OCI-LY3 (cell line): ENCODE data around the gene ZFYVE28.

ENCODE experiments used
- H2AFZ ChIP-seq: fragments of 200-600, 300-600 bp; shearing (Covaris generic); 2 replicates; pipeline ENCODE4 v1.6.0; 2014; ENCODE audit warnings: antibody characterized with exemption, low read depth, low read length
- H3K27ac ChIP-seq: fragments of 200-600, 300-600 bp; sonication (generic); 2 replicates; pipeline ENCODE4 v1.5.1; 2014; ENCODE audit warnings: mild to moderate bottlenecking, low read length, moderate library complexity, mixed read lengths
- H3K27me3 ChIP-seq: fragments of 200-600, 300-600 bp; sonication (generic); 2 replicates; pipeline ENCODE4 v1.6.1; 2014; ENCODE audit warnings: low read depth, low read length, mixed read lengths
- H3K36me3 ChIP-seq: fragments of 200-600, 300-600 bp; sonication (generic); replicated peaks from 2 replicates; pipeline ENCODE3; 2014; ENCODE audit warnings: low read depth, low read length, mixed read lengths
- H3K4me1 ChIP-seq: fragments of 300-600, 200-600 bp; sonication (generic); 2 replicates; pipeline ENCODE4 v1.6.1; 2014; ENCODE audit warnings: low read length, mixed read lengths
- H3K4me2 ChIP-seq: fragments of 200-600, 300-600 bp; sonication (generic); 2 replicates; pipeline ENCODE4 v1.6.1; 2014; ENCODE audit warnings: low read length, mixed read lengths
- H3K4me3 ChIP-seq: fragments of 300-600, 200-600 bp; sonication (generic); 2 replicates; pipeline ENCODE4 v1.5.1; 2014; ENCODE audit warnings: antibody characterized with exemption, mild to moderate bottlenecking, low read length, moderate library complexity
- H3K79me2 ChIP-seq: fragments of 300-600, 200-600 bp; shearing (Covaris generic); 2 replicates; pipeline ENCODE4 v1.6.1; 2014; ENCODE audit warnings: mild to moderate bottlenecking, low read length, mixed read lengths
- H3K9ac ChIP-seq: fragments of 300-600, 200-600 bp; shearing (Covaris generic); 2 replicates; pipeline ENCODE4 v1.6.0; 2014; ENCODE audit warnings: mild to moderate bottlenecking, low read length, moderate library complexity
- H3K9me3 ChIP-seq: fragments of 200-600, 300-600 bp; shearing (Covaris generic); 2 replicates; pipeline ENCODE4 v1.6.1; 2014; ENCODE audit warnings: low read length, mixed read lengths; ENCODE audit not compliant: insufficient read depth
- H4K20me1 ChIP-seq: fragments of 200-600, 300-600 bp; sonication (generic); 2 replicates; pipeline ENCODE4 v1.6.1; 2016; ENCODE audit warnings: low read length, mixed read lengths; ENCODE audit not compliant: insufficient read depth
- CTCF ChIP-seq: fragments of 200-600, 300-600 bp; sonication (generic); IDR thresholded peaks from 2 replicates; pipeline ENCODE4 v1.5.1; 2014; ENCODE audit warnings: antibody characterized with exemption, low read length, low read depth
- EZH2phosphoT487 ChIP-seq: fragments of 200-600 bp; shearing (Covaris generic); IDR thresholded peaks from 2 replicates; pipeline ENCODE4 v1.6.1; 2018; ENCODE audit warnings: antibody characterized with exemption, mixed run types, low read depth

Gene ZFYVE28

GRCh38 chr4:2424581-2424980, 6.1 kb upstream of the ZFYVE28 start:
- no peak overlapping the region for H3K9ac ChIP-seq
- H3K79me2 ChIP-seq, result no peaks in the 10 kb centered on the region
- H3K9me3 ChIP-seq, result no peaks in the 10 kb centered on the region
- no peak overlapping the region for H3K4me2 ChIP-seq
- no peak overlapping the region for H3K4me3 ChIP-seq
- no peak for TF ChIP-seq EZH2phosphoT487
- no peak for TF ChIP-seq CTCF
- peaks cover 13% of the 10 kb centered on the region for H3K27me3 ChIP-seq
- H3K4me1 ChIP-seq, result peaks cover 10% of the 10 kb centered on the region
- H3K27ac ChIP-seq, result no peak overlapping the region
- H3K36me3 ChIP-seq, result no peaks in the 10 kb centered on the region
- no peak overlapping the region for H2AFZ ChIP-seq
- no peaks in the 10 kb centered on the region for H4K20me1 ChIP-seq

- H3K36me3 ChIP-seq, result no peaks in the 10 kb centered on the region
- TF ChIP-seq EZH2phosphoT487 (no peak), CTCF (no peak)
- no peak overlapping the region for H3K27ac ChIP-seq
- no peak overlapping the region for H3K4me2 ChIP-seq
- H3K4me3 ChIP-seq, result no peak overlapping the region
- no peaks in the 10 kb centered on the region for H4K20me1 ChIP-seq
- no peak overlapping the region for H2AFZ ChIP-seq
- H3K9me3 ChIP-seq, result no peaks in the 10 kb centered on the region
- peaks cover 18% of the 10 kb centered on the region for H3K27me3 ChIP-seq
- H3K9ac ChIP-seq, result no peak overlapping the region
- H3K4me1 ChIP-seq, result peaks cover 15% of the 10 kb centered on the region
- no peaks in the 10 kb centered on the region for H3K79me2 ChIP-seq
Observed at GRCh38 chr4:2423695-2424094, 5.2 kb upstream of the ZFYVE28 start.

- peaks cover 18% of the 10 kb centered on the region for H3K27me3 ChIP-seq
Observed at GRCh38 chr4:2423066-2423465, 4.6 kb upstream of the ZFYVE28 start.

GRCh38 chr4:2421928-2422327, 3.5 kb upstream of the ZFYVE28 start:
- no peaks in the 10 kb centered on the region for H3K79me2 ChIP-seq
- no peak overlapping the region for H3K27ac ChIP-seq
- H3K4me3 ChIP-seq, result no peak overlapping the region
- H3K4me1 ChIP-seq, result peaks cover 21% of the 10 kb centered on the region
- H2AFZ ChIP-seq, result no peak overlapping the region
- no peaks in the 10 kb centered on the region for H4K20me1 ChIP-seq
- H3K9ac ChIP-seq, result no peak overlapping the region
- H3K27me3 ChIP-seq, result peaks cover 18% of the 10 kb centered on the region
- no peaks in the 10 kb centered on the region for H3K36me3 ChIP-seq
- no peaks in the 10 kb centered on the region for H3K9me3 ChIP-seq
- TF ChIP-seq EZH2phosphoT487 (no peak), CTCF (no peak)
- no peak overlapping the region; the same call in 1 of the 2 replicates for H3K4me2 ChIP-seq

More at GRCh38 chr4:2423066-2423465, 4.6 kb upstream of the ZFYVE28 start:
- Histone ChIP-seq H3K27ac (no peak overlapping the region), H2AFZ (no peak overlapping the region), H3K36me3 (no peaks in the 10 kb centered on the region), H3K4me1 (peaks cover 15% of the 10 kb centered on the region), H3K4me3 (no peak overlapping the region), H4K20me1 (no peaks in the 10 kb centered on the region), H3K79me2 (no peaks in the 10 kb centered on the region), H3K4me2 (no peak overlapping the region), H3K9ac (no peak overlapping the region), H3K9me3 (no peaks in the 10 kb centered on the region)
- TF ChIP-seq EZH2phosphoT487, result no peak

GRCh38 chr4:2419814-2420213, 1.4 kb upstream of the ZFYVE28 start:
- TF ChIP-seq EZH2phosphoT487, result no peak
- no peak for TF ChIP-seq CTCF
- H3K4me3 ChIP-seq, result no peak overlapping the region
- H2AFZ ChIP-seq, result no peak overlapping the region
- H4K20me1 ChIP-seq, result no peaks in the 10 kb centered on the region
- H3K27me3 ChIP-seq, result peaks cover 18% of the 10 kb centered on the region
- H3K36me3 ChIP-seq, result no peaks in the 10 kb centered on the region
- H3K9ac ChIP-seq, result no peak overlapping the region
- no peaks in the 10 kb centered on the region for H3K79me2 ChIP-seq
- H3K9me3 ChIP-seq, result no peaks in the 10 kb centered on the region
- peaks cover 21% of the 10 kb centered on the region for H3K4me1 ChIP-seq
- H3K27ac ChIP-seq, result no peak overlapping the region
- H3K4me2 ChIP-seq, result no peak overlapping the region
